Stimulated activated CD8-positive, alpha-beta memory T cell treated with anti-CD3 and anti-CD28 coated beads, Interleukin-4, amount 100 ng/mL, for 48 hours (primary cell): ENCODE results near the gene EIF5A2.
"Not testable (repeated sequence)": the region's sequence is repeated elsewhere in the genome, so short reads cannot be mapped to it uniquely, and the experiment has no call there.

ENCODE experiments used
- DNase-seq: peaks from one replicate; pipeline ENCODE4 v3.0.0-alpha.2; 2020

EIF5A2 gene

DNA sequence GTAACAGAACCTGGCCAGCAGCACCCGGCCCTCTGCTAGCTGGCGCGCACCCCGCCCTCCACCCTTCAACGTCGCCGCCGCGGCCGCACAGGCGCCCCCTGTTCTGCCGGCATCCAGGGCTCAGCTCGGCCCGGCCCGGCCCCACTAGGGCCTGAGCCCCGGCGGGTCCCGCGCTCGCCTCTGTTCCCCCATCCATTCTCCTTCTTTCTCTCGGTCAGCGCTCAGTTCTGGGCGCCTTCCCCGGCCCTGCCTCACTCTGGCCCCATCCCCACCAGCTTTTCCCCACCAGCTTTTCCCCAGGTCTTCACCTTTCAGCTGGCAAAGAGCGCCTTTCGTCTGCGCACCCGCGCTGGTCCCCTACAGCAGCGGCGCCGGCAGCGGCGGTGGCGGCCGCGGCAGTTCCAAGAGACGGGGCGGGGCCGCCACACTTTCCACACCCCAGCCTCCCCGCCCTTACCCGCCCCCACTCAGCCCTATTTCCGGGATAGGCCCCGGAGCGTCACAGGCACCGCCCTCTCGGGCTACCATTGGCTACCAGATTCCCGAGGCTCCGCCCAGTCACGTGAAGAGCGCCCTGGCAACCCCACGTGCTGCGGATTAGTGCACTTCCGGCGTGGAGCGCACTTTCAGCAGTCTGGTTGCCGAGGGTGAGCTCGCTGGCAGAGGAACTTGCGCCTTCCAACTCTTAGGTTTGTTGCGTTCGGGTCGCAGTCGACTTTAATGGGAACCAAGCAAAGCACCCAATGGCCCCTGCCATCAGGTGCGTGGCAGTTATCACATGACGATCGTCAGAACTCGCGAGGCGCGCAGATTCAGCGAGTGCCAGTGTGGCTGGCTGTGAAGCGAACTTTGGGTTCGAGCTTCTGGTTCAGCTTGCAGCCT, at the start of gene EIF5A2:
Gene EIF5A2 (minus strand): TSS at position 403 of the 882 bp plus-strand sequence. CDS start 831 bp downstream, outside the sequence.
- DNase-seq, result peak; percentile 94

GRCh38 chr3:170956647-170957046, 48.2 kb upstream of the EIF5A2 start:
- no peak for DNase-seq

- DNase-seq, result no peak
Observed at GRCh38 chr3:170953736-170954135, 45.3 kb upstream of the EIF5A2 start.

GRCh38 chr3:170953229-170953628, 44.8 kb upstream of the EIF5A2 start:
- DNase-seq, result no peak

- no peak for DNase-seq
Observed at GRCh38 chr3:170949211-170949610, 40.8 kb upstream of the EIF5A2 start.

GRCh38 chr3:170947018-170947769, 38.8 kb upstream of the EIF5A2 start:
- no peak for DNase-seq

- DNase-seq, result no peak
Observed at GRCh38 chr3:170942011-170942410, 33.6 kb upstream of the EIF5A2 start.

- no peak for DNase-seq
Observed at GRCh38 chr3:170941551-170941950, 33.1 kb upstream of the EIF5A2 start.

GRCh38 chr3:170933039-170933438, 24.6 kb upstream of the EIF5A2 start:
- DNase-seq, result not testable (repeated sequence)

DNA sequence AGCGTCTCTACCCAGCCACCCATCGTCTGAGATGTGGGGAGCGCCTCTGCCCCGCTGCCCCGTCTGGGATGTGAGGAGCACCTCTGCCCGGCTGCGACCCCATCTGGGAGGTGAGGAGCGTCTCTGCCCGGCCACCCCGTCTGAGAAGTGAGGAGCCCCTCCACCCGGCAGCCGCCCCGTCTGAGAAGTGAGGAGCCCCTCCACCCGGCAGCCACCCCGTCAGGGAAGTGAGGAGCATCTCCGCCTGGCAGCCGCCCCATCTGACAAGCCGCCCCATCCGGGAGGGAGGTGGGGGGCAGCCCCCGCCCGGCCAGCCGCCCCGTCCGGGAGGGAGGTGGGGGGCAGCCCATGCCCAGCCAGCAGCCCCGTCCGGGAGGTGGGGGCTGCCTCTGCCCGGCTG, 15.1 kb upstream of the EIF5A2 start:
- not testable (repeated sequence) for DNase-seq

- no peak for DNase-seq
Observed at GRCh38 chr3:170918715-170919114, 10.3 kb upstream of the EIF5A2 start.

GRCh38 chr3:170914690-170915089, 6.3 kb upstream of the EIF5A2 start:
- DNase-seq, result no peak

GRCh38 chr3:170914212-170914611, 5.8 kb upstream of the EIF5A2 start:
- no peak for DNase-seq

DNA sequence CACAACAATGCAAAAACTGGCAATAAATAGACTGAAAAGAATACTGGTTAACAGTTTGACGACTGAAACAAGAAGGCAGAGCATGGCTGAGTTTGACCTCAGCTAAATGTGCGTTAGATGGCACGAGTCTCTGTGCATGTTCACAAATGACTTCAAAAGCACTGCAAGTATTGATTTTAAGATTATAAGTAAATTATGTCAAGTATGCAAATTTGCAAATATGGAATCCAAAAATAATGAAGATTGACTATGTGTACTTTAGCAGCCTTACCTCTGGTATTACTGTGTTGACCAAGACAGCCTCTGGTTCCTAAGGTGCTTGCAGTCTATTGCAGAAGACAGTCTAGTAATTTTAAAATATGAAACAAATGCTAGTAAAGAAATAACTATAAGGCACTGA, 2.6 kb upstream of the EIF5A2 start:
- DNase-seq, result no peak

- DNase-seq, result no peak
Observed at GRCh38 chr3:170910542-170910941, 2.1 kb upstream of the EIF5A2 start.

- DNase-seq, result no peak
Observed at GRCh38 chr3:170909129-170909903, 879 bp upstream of the EIF5A2 start.

DNA sequence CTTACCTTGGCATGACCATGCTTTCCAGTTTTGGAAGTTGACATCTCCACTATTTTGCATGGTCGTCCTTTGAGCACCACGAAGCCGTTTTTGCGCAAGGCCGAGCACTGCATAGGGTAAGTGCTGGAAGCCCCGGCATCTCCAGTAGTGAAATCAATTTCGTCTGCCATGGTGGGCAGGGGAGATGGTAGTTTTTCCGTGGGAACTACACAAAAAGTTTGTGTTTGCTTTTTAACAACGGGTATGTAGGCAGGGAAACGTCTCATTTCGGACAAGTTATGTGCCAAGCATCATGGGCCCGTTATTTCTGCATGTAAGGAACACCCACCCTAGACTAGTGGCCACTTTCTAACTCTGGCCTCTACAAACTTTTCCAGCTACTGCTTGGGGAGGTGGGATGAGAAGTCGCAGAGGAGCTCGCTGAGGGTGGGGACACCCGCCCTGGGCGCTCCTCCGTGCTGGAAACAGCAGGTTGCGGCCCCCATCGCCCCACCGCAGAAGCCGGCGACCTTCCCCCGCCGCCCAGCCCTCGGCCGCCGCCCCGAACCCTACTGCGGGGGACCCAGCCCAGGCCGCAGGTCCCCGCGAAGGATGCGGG, 701 bp downstream of the EIF5A2 start:
- peak; percentile 35 for DNase-seq

DNA sequence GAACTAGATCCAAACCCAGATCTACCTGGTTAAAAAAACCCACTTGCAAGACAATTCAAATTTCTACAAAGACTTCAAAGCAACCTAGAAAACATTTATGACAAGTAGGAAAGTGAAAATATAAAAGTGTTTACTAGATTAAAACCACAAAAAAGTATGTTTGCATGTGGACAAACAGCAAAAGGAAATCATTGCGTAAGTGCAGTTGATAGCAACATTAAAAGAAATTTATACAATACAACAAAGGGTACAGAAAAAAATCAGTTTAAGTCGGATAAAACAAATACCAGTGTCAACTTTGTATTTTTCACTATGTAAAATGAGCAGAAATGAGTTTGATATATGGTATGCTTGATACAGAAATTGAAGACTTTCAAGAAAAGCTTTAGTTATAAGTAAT, 2.6 kb downstream of the EIF5A2 start:
- no peak for DNase-seq

GRCh38 chr3:170903123-170903522, 5.3 kb downstream of the EIF5A2 start:
- DNase-seq, result no peak

GRCh38 chr3:170899455-170899854, 9.0 kb downstream of the EIF5A2 start:
- no peak for DNase-seq

DNA sequence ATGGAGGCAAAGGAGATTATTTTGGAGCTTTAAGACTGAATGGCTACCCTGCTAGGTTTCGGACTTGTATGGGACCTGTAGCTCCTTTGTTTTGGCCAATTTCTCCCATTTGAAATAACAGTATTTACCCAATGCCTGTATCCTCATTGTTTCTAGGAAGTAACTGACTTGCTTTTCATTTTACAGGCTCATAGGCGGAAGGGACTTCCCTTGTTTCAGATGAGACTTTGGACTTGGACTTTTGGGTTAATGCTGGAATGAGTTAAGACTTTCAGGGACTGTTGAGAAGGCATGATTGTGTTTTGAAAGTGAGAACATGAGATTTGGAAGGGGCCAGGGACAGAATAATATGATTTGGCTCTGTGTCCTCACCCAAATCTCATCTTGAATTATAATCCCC, 10.5 kb downstream of the EIF5A2 start:
- DNase-seq, result no peak

GRCh38 chr3:170897199-170897598, 11.2 kb downstream of the EIF5A2 start:
- DNase-seq, result not testable (repeated sequence)

DNA sequence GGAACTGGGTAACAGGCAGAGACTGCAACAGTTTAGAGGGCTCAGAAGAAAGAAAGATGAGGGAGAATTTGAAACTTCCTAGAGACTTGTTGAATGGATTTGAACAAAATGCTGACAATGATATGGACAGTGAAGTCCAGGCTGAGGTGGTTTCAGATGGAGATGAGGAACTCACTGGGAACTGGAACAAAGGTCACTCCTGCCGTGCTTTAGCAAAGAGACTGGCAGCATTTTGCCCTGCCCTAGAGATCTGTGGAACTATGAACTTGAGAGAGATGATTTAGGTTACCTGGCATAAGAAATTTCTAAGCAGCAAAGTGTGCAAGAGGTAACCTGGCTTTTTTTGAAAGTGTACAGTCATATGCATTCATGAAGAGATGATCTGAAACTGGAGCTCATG, 11.7 kb downstream of the EIF5A2 start:
- DNase-seq, result no peak
